DND-41 (cell line): Measurements from ENCODE around the gene CRYGB.

ENCODE experiments used
- ATAC-seq: fragments of 200-7000 bp; cut with Tn5 transposase; 3 replicates; pipeline ENCODE4 v1.9.1; 2021; ENCODE audit warnings: low read depth; ENCODE audit not compliant: insufficient read depth
- DNase-seq: peaks from one replicate; pipeline ENCODE4 v3.0.0-alpha.2; 2020
- H2AFZ ChIP-seq: 2 replicates; pipeline ENCODE4 v1.6.0; 2012; ENCODE audit warnings: low read depth, low read length
- H3K27ac ChIP-seq: 2 replicates; pipeline ENCODE4 v1.5.1; 2012; ENCODE audit warnings: low read length, inconsistent platforms
- H3K27me3 ChIP-seq: fragments of 200-600 bp; sonication (generic); 2 replicates; pipeline ENCODE4 v1.6.0; 2012; ENCODE audit warnings: low read length, mild to moderate bottlenecking, inconsistent platforms; ENCODE audit not compliant: insufficient read depth, poor library complexity
- H3K36me3 ChIP-seq: 2 replicates; pipeline ENCODE4 v1.5.1; 2012; ENCODE audit warnings: low read length, inconsistent platforms; ENCODE audit not compliant: insufficient read depth
- H3K4me1 ChIP-seq: 2 replicates; pipeline ENCODE4 v1.5.1; 2012; ENCODE audit warnings: mild to moderate bottlenecking, low read length; ENCODE audit not compliant: insufficient read depth
- H3K4me2 ChIP-seq: 2 replicates; pipeline ENCODE4 v1.6.0; 2012; ENCODE audit warnings: mild to moderate bottlenecking, moderate library complexity, low read length, inconsistent platforms; ENCODE audit not compliant: insufficient read depth
- H3K4me3 ChIP-seq, 2 experiments: fragments of 200-600 bp in 1 of 2; shearing (Covaris generic) in 1 of 2; 2 replicates each; pipeline ENCODE4 v1.5.1; 2012 to 2016; ENCODE audit warnings: inconsistent platforms in 2 of 2, low read length in 2 of 2, mild to moderate bottlenecking in 2 of 2, low read depth in 1 of 2, moderate library complexity in 1 of 2
- H3K79me2 ChIP-seq: 2 replicates; pipeline ENCODE4 v1.6.0; 2012; ENCODE audit warnings: low read length, inconsistent platforms; ENCODE audit not compliant: insufficient read depth
- H3K9ac ChIP-seq: 2 replicates; pipeline ENCODE4 v1.6.0; 2012; ENCODE audit warnings: low read depth, mild to moderate bottlenecking, inconsistent platforms, low read length, moderate library complexity
- H3K9me3 ChIP-seq: 2 replicates; pipeline ENCODE4 v1.5.1; 2012; ENCODE audit warnings: low read length, moderate library complexity, mild to moderate bottlenecking, inconsistent platforms; ENCODE audit not compliant: insufficient read depth, severe bottlenecking
- H4K20me1 ChIP-seq: 2 replicates; pipeline ENCODE4 v1.6.0; 2012; ENCODE audit warnings: low read length; ENCODE audit not compliant: insufficient read depth
- EZH2 ChIP-seq: IDR thresholded peaks from 3 replicates; pipeline ENCODE4 v1.6.1; 2012; ENCODE audit warnings: borderline replicate concordance, low read depth, mild to moderate bottlenecking, moderate library complexity, low read length, inconsistent platforms; ENCODE audit not compliant: severe bottlenecking
- TF ChIP-seq, protein P1 (sequence below): IDR thresholded peaks from 2 replicates; pipeline ENCODE4 v1.5.1; 2012; ENCODE audit warnings: borderline replicate concordance, low read length, moderate library complexity, mild to moderate bottlenecking; ENCODE audit not compliant: poor library complexity, severe bottlenecking; ENCODE audit errors: extremely low read depth

The CRYGB gene

DNA sequence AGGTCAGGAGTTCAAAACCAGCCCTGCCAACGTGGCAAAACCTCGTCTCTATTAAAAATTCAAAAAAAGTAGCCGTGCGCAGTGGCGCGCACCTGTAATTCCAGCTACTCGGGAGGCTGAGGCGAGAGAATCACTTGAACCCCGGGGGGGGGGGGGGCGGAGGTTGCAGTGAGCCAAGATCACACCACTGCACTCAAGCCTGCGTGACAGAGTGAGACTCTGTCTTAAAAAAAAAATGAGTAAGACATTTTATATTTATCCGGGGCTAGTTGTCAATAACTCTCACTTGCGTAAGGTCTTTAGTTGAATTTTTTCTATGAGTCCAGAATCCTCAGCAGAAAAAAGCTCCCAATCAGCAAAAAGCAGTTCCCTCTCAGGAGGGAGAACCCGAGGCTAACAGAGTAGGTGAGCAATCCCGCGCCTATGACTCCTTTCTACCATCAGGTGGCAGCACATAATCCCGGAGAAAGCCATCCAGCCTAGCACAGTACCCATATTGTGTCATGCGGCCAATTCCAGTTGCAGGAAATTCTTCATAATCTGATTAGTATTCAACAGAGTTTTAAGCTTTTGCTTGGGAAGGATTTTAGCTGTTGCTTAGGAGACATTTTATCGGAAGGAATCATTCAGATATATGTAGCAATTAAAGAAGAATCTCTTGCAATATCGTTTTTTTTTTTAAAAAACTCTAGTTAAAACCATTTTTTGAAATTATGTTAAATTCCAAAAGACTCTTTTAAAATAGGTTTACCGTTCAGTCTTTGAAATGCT, 29.3 kb upstream of the CRYGB start:
- no peak for TF ChIP-seq EZH2
- TF ChIP-seq, protein P1, sequence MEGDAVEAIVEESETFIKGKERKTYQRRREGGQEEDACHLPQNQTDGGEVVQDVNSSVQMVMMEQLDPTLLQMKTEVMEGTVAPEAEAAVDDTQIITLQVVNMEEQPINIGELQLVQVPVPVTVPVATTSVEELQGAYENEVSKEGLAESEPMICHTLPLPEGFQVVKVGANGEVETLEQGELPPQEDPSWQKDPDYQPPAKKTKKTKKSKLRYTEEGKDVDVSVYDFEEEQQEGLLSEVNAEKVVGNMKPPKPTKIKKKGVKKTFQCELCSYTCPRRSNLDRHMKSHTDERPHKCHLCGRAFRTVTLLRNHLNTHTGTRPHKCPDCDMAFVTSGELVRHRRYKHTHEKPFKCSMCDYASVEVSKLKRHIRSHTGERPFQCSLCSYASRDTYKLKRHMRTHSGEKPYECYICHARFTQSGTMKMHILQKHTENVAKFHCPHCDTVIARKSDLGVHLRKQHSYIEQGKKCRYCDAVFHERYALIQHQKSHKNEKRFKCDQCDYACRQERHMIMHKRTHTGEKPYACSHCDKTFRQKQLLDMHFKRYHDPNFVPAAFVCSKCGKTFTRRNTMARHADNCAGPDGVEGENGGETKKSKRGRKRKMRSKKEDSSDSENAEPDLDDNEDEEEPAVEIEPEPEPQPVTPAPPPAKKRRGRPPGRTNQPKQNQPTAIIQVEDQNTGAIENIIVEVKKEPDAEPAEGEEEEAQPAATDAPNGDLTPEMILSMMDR = peak; percentile 93
- Histone ChIP-seq H3K4me2 (no peak overlapping the region), H3K9me3 (no peaks in the 10 kb centered on the region), H3K4me3 (no peak overlapping the region), H2AFZ (peak overlapping the region; percentile 63), H3K4me1 (0 out of 2 replicates have a peak, but pooled peaks cover 2% of the 10 kb centered on the region), H3K27ac (no peak overlapping the region), H3K9ac (no peak overlapping the region), H3K36me3 (no peaks in the 10 kb centered on the region), H4K20me1 (no peaks in the 10 kb centered on the region), H3K27me3 (peaks cover 3% of the 10 kb centered on the region), H3K79me2 (no peaks in the 10 kb centered on the region)
- peak; percentile 100 for ATAC-seq
- peak; percentile 77 for DNase-seq

DNA sequence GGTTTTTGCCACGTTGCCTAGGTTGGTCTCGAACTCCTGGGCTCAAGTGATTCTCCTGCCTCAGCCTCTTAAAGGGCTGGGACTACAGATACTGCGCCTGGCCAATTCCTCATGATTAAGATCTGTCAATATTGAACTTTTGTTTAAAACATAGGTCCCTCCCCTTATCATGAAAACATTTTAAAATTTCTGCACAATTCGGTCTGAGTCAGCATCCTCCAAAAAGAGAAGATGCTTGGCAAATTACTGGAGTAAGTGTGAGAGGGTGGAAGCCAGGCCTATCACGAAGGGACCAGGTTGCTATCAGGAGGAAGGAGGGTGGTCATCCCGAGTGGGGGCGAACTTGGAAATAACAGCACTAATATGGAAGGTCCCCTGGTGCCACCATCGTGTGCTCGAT, 28.2 kb upstream of the CRYGB start:
- no peak overlapping the region for H3K9ac ChIP-seq
- H3K79me2 ChIP-seq = no peaks in the 10 kb centered on the region
- no peak overlapping the region for H3K4me3 ChIP-seq
- H3K4me2 ChIP-seq = no peak overlapping the region
- peaks cover 4% of the 10 kb centered on the region for H3K27me3 ChIP-seq
- DNase-seq (no peak), ATAC-seq (no peak)
- TF ChIP-seq, protein P1 = no peak
- no peak for TF ChIP-seq EZH2
- H2AFZ ChIP-seq = no peak overlapping the region
- no peaks in the 10 kb centered on the region for H3K9me3 ChIP-seq
- H3K27ac ChIP-seq = no peak overlapping the region
- H4K20me1 ChIP-seq = no peaks in the 10 kb centered on the region
- 0 out of 2 replicates have a peak, but pooled peaks cover 2% of the 10 kb centered on the region for H3K4me1 ChIP-seq
- H3K36me3 ChIP-seq = no peaks in the 10 kb centered on the region

DNA sequence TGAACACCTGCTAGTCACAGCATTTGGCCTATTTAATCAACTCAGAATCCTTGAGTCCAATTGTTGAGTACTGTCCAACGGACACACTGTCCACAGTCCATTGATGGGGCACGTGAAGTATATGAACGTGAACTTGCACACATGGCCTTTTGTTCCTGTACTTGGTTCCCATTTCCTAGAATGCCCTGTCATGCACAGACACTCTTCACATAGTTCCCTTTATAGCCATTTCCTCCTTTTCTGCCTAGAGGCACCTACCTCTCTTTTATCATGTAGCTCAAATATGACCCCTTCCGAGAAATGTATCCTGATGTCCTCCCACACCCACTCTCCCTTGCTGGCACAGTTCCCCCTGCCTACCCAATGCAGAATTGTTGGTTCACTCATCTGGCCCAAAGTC, 26.2 kb upstream of the CRYGB start:
- no peaks in the 10 kb centered on the region for H3K36me3 ChIP-seq
- no peak overlapping the region for H3K27ac ChIP-seq
- ATAC-seq = no peak
- no peak overlapping the region for H3K4me2 ChIP-seq
- no peak overlapping the region for H2AFZ ChIP-seq
- peaks cover 4% of the 10 kb centered on the region for H3K27me3 ChIP-seq
- 0 out of 2 replicates have a peak, but pooled peaks cover 2% of the 10 kb centered on the region for H3K4me1 ChIP-seq
- H4K20me1 ChIP-seq = no peaks in the 10 kb centered on the region
- TF ChIP-seq EZH2 = no peak
- TF ChIP-seq, protein P1 = no peak
- DNase-seq = no peak
- no peak overlapping the region for H3K4me3 ChIP-seq
- H3K9ac ChIP-seq = no peak overlapping the region
- H3K79me2 ChIP-seq = no peaks in the 10 kb centered on the region
- no peaks in the 10 kb centered on the region for H3K9me3 ChIP-seq
